HEK293 (cell line): ENCODE measurements around the gene PAPOLB.

Source experiments
- CTCF ChIA-PET: fragments of 350-600 bp; formaldehyde crosslinking; extraction: SDS; loops from one replicate; lab custom pipeline; 2021; ENCODE audit warnings: antibody characterized with exemption; lab: Yijun Ruan, JAX
- POLR2A ChIA-PET: fragments of 300-600 bp; formaldehyde crosslinking; extraction: SDS; loops from one replicate; lab custom pipeline; 2020; ENCODE audit warnings: antibody characterized with exemption, inconsistent platforms; lab: Yijun Ruan, JAX
- H3K27ac ChIP-seq: fragments of 200-500 bp; sonication (Bioruptor generic); 2 replicates; pipeline ENCODE4 v1.5.1; 2014; ENCODE audit warnings: low read depth, low read length, control low read depth, inconsistent platforms; ENCODE audit errors: extremely low read depth
- H3K36me3 ChIP-seq, 2 experiments: fragments of 200-500 bp in 1 of 2; sonication (Bioruptor generic) in 1 of 2; 1 replicate in 1 of 2; 2 replicates in 1 of 2; pipeline ENCODE4 v1.5.1; 2014 to 2017; ENCODE audit warnings: inconsistent platforms in 2 of 2, low read length in 2 of 2; ENCODE audit not compliant: control insufficient read depth in 2 of 2, insufficient read depth in 1 of 2
- H3K4me1 ChIP-seq: fragments of 200-500 bp; sonication (Bioruptor generic); 2 replicates; pipeline ENCODE4 v1.5.1; 2014; ENCODE audit warnings: mild to moderate bottlenecking, low read length, inconsistent platforms; ENCODE audit not compliant: control insufficient read depth, insufficient read depth
- H3K4me3 ChIP-seq: 2 replicates; pipeline ENCODE4 v1.5.1; 2011; ENCODE audit warnings: low read depth, mild to moderate bottlenecking, control low read depth, low read length, moderate library complexity
- H3K9me3 ChIP-seq: fragments of 200-500 bp; sonication (Bioruptor generic); 2 replicates; pipeline ENCODE4 v1.5.1; 2014; ENCODE audit warnings: low read depth, low read length, inconsistent platforms; ENCODE audit not compliant: control insufficient read depth, insufficient read depth
- GLI2 ChIP-seq: fragments of 450-650 bp; formaldehyde crosslinking; IDR thresholded peaks from 2 replicates; pipeline ENCODE4; 2017; ENCODE audit warnings: missing biosample characterization, missing genetic modification characterization, low read depth, borderline replicate concordance
- GLI4 ChIP-seq: fragments of 450-650 bp; formaldehyde crosslinking; IDR thresholded peaks from 2 replicates; pipeline ENCODE4 v1.5.1; 2016; ENCODE audit warnings: missing biosample characterization, missing genetic modification characterization
- GLIS1 ChIP-seq: fragments of 450-650 bp; formaldehyde crosslinking; IDR thresholded peaks from 2 replicates; pipeline ENCODE4 v1.5.1; 2016; ENCODE audit warnings: missing biosample characterization, missing genetic modification characterization
- INSM2 ChIP-seq: fragments of 450-650 bp; formaldehyde crosslinking; IDR thresholded peaks from 2 replicates; pipeline ENCODE4 v1.5.1; 2016; ENCODE audit warnings: missing biosample characterization, missing genetic modification characterization
- KLF1 ChIP-seq: fragments of 450-650 bp; formaldehyde crosslinking; IDR thresholded peaks from 2 replicates; pipeline ENCODE4 v1.5.1; 2016; ENCODE audit warnings: missing biosample characterization, missing genetic modification characterization
- KLF9 ChIP-seq: fragments of 450-650 bp; formaldehyde crosslinking; IDR thresholded peaks from 2 replicates; pipeline ENCODE4 v1.5.1; 2016; ENCODE audit warnings: missing biosample characterization, missing genetic modification characterization, low read depth
- OSR2 ChIP-seq: fragments of 450-650 bp; formaldehyde crosslinking; IDR thresholded peaks from 2 replicates; pipeline ENCODE4 v1.5.1; 2016; ENCODE audit warnings: missing biosample characterization, missing genetic modification characterization
- PATZ1 ChIP-seq: fragments of 450-650 bp; formaldehyde crosslinking; IDR thresholded peaks from 2 replicates; pipeline ENCODE4 v1.5.1; 2016; ENCODE audit warnings: missing biosample characterization, missing genetic modification characterization
- PRDM2 ChIP-seq: fragments of 450-650 bp; formaldehyde crosslinking; IDR thresholded peaks from 2 replicates; pipeline ENCODE4 v1.5.1; 2016; ENCODE audit warnings: missing biosample characterization, missing genetic modification characterization, borderline replicate concordance
- SETDB1 ChIP-seq: IDR thresholded peaks from one replicate; pipeline ENCODE4 v1.6.1; 2017; ENCODE audit warnings: mild to moderate bottlenecking, low read length, moderate library complexity, mixed read lengths; ENCODE audit not compliant: insufficient read length
- WT1 ChIP-seq: fragments of 450-650 bp; formaldehyde crosslinking; IDR thresholded peaks from 2 replicates; pipeline ENCODE4 v1.5.1; 2016; ENCODE audit warnings: missing biosample characterization, missing genetic modification characterization
- YY2 ChIP-seq: fragments of 450-650 bp; formaldehyde crosslinking; IDR thresholded peaks from 2 replicates; pipeline ENCODE4 v1.5.1; 2016; ENCODE audit warnings: missing biosample characterization, missing genetic modification characterization
- ZBTB17 ChIP-seq: fragments of 450-650 bp; formaldehyde crosslinking; IDR thresholded peaks from 2 replicates; pipeline ENCODE4 v1.5.1; 2016; ENCODE audit warnings: missing biosample characterization, missing genetic modification characterization
- ZNF169 ChIP-seq: fragments of 450-650 bp; formaldehyde crosslinking; IDR thresholded peaks from 2 replicates; pipeline ENCODE4 v1.5.1; 2016; ENCODE audit warnings: missing biosample characterization, missing genetic modification characterization
- ZNF175 ChIP-seq: fragments of 450-650 bp; formaldehyde crosslinking; IDR thresholded peaks from 2 replicates; pipeline ENCODE4 v1.5.1; 2016; ENCODE audit warnings: missing biosample characterization, missing genetic modification characterization
- ZNF19 ChIP-seq: fragments of 450-650 bp; formaldehyde crosslinking; IDR thresholded peaks from 2 replicates; pipeline ENCODE4; 2016; ENCODE audit warnings: missing biosample characterization, missing genetic modification characterization, low read depth
- ZNF549 ChIP-seq: fragments of 450-650 bp; IDR thresholded peaks from 2 replicates; pipeline ENCODE4 v1.5.1; 2018; ENCODE audit warnings: missing biosample characterization, missing genetic modification characterization, mild to moderate bottlenecking, inconsistent platforms, moderate library complexity
- ZNF580 ChIP-seq: fragments of 450-650 bp; formaldehyde crosslinking; IDR thresholded peaks from 2 replicates; pipeline ENCODE4 v1.5.1; 2016; ENCODE audit warnings: missing biosample characterization, missing genetic modification characterization
- ZSCAN5A ChIP-seq: fragments of 450-650 bp; formaldehyde crosslinking; IDR thresholded peaks from 2 replicates; pipeline ENCODE4 v1.5.1; 2016; ENCODE audit warnings: missing biosample characterization, missing genetic modification characterization

PAPOLB gene

GRCh38 chr7:4816419-4817080 is 45.3 kb downstream of the PAPOLB start (continued):
- no peak for TF ChIP-seq ZSCAN5A (tag by site-specific recombination)
- no peak for TF ChIP-seq KLF1
- TF ChIP-seq YY2 (tag by site-specific recombination), result no peak
- no peak for TF ChIP-seq ZNF19 (tag by site-specific recombination)
- no peak for TF ChIP-seq ZNF580 (tag by site-specific recombination)
- TF ChIP-seq ZBTB17 (tag by site-specific recombination), result no peak
- no peak for TF ChIP-seq PRDM2 (tag by site-specific recombination)
- no peak for TF ChIP-seq PATZ1 (tag by site-specific recombination)
- TF ChIP-seq GLI4 (tag by site-specific recombination), result no peak
- TF ChIP-seq ZNF549 (tag by site-specific recombination), result no peak
- no peak for TF ChIP-seq ZNF175 (tag by site-specific recombination)

GRCh38 chr7:4815609-4816418 is 46.0 kb downstream of the PAPOLB start:
- Histone ChIP-seq H3K4me3 (no peak overlapping the region), H3K36me3 (no peaks in the 10 kb centered on the region; a peak in 1 of 3 replicates), H3K27ac (no peak overlapping the region), H3K4me1 (no peaks in the 10 kb centered on the region), H3K9me3 (no peaks in the 10 kb centered on the region)
- no peak for TF ChIP-seq GLI2 (tag by site-specific recombination)
- TF ChIP-seq INSM2 (tag by site-specific recombination), result no peak
- TF ChIP-seq ZNF19 (tag by site-specific recombination), result no peak
- no peak for TF ChIP-seq WT1 (tag by site-specific recombination)
- TF ChIP-seq ZNF580 (tag by site-specific recombination), result no peak
- no peak for TF ChIP-seq GLIS1 (tag by site-specific recombination)
- no peak for TF ChIP-seq OSR2 (tag by site-specific recombination)
- no peak for TF ChIP-seq KLF9
- no peak for TF ChIP-seq ZNF169 (tag by site-specific recombination)
- no peak for TF ChIP-seq SETDB1
- CTCF ChIA-PET, result interaction anchor here (0.6 to 0.7 kb wide), 3 partner anchors 18 to 793 kb away, joined by 3 to 4 read pairs (median 3); no protein-coding TSS in a partner anchor
- POLR2A ChIA-PET, result no interaction called here
